ENCODE data around the gene STON2. TPM values are rescaled to one million over a fixed set of nuclear protein-coding genes. Genes with fewer than 3 reads are reported as not detected.

Gene STON2
- total and polyA plus RNA-seq, 2 of the 13 experiments (the other 11 are each of a cell fraction or from before 2014, with no cell fraction given): 2.1 to 11.0 TPM

DNA sequence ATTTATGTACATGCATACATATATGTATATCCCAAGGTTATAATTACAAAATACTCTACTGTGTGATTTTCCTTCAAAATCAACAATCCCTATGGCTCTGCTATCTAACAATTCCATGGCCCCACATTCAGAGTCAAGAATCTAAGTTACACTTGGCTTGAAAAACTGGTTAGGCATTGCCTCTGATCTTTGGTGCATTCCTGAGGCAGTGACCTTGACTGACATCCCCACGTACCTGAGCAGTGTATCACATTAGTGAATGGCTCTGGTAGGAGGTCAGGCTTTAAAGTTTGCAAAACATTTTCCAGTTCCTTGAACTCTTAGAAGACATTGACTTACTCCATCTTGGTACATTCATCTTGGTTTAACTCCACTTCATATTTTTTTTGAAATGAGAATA lies 8.5 kb upstream of the STON2 start (continued):
- TF ChIP-seq, protein P1, sequence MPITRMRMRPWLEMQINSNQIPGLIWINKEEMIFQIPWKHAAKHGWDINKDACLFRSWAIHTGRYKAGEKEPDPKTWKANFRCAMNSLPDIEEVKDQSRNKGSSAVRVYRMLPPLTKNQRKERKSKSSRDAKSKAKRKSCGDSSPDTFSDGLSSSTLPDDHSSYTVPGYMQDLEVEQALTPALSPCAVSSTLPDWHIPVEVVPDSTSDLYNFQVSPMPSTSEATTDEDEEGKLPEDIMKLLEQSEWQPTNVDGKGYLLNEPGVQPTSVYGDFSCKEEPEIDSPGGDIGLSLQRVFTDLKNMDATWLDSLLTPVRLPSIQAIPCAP (CRISPR knock-in tag; IDR thresholded peaks at IDR 0.05; ENCODE audit: low read depth): no peak
- TF ChIP-seq, protein P2, sequence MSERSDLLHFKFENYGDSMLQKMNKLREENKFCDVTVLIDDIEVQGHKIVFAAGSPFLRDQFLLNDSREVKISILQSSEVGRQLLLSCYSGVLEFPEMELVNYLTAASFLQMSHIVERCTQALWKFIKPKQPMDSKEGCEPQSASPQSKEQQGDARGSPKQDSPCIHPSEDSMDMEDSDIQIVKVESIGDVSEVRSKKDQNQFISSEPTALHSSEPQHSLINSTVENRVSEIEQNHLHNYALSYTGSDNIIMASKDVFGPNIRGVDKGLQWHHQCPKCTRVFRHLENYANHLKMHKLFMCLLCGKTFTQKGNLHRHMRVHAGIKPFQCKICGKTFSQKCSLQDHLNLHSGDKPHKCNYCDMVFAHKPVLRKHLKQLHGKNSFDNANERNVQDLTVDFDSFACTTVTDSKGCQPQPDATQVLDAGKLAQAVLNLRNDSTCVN (CRISPR knock-in tag; IDR thresholded peaks at IDR 0.05; ENCODE audit: borderline replicate concordance): no peak
- TF ChIP-seq KAT2B (IDR thresholded peaks at IDR 0.05; ENCODE audit: borderline replicate concordance, low read depth, low read length) (no peak), SKI (IDR thresholded peaks at IDR 0.05; ENCODE audit: partially characterized antibody) (no peak), ZNF562 (CRISPR knock-in tag; IDR thresholded peaks at IDR 0.05; ENCODE audit: borderline replicate concordance) (no peak), RCOR2 (CRISPR knock-in tag; IDR thresholded peaks at IDR 0.05) (no peak), FOXA3 (CRISPR knock-in tag; IDR thresholded peaks at IDR 0.05) (no peak), ZNF441 (CRISPR knock-in tag; IDR thresholded peaks at IDR 0.05; ENCODE audit: borderline replicate concordance) (no peak)
- TF ChIP-seq, protein P3, sequence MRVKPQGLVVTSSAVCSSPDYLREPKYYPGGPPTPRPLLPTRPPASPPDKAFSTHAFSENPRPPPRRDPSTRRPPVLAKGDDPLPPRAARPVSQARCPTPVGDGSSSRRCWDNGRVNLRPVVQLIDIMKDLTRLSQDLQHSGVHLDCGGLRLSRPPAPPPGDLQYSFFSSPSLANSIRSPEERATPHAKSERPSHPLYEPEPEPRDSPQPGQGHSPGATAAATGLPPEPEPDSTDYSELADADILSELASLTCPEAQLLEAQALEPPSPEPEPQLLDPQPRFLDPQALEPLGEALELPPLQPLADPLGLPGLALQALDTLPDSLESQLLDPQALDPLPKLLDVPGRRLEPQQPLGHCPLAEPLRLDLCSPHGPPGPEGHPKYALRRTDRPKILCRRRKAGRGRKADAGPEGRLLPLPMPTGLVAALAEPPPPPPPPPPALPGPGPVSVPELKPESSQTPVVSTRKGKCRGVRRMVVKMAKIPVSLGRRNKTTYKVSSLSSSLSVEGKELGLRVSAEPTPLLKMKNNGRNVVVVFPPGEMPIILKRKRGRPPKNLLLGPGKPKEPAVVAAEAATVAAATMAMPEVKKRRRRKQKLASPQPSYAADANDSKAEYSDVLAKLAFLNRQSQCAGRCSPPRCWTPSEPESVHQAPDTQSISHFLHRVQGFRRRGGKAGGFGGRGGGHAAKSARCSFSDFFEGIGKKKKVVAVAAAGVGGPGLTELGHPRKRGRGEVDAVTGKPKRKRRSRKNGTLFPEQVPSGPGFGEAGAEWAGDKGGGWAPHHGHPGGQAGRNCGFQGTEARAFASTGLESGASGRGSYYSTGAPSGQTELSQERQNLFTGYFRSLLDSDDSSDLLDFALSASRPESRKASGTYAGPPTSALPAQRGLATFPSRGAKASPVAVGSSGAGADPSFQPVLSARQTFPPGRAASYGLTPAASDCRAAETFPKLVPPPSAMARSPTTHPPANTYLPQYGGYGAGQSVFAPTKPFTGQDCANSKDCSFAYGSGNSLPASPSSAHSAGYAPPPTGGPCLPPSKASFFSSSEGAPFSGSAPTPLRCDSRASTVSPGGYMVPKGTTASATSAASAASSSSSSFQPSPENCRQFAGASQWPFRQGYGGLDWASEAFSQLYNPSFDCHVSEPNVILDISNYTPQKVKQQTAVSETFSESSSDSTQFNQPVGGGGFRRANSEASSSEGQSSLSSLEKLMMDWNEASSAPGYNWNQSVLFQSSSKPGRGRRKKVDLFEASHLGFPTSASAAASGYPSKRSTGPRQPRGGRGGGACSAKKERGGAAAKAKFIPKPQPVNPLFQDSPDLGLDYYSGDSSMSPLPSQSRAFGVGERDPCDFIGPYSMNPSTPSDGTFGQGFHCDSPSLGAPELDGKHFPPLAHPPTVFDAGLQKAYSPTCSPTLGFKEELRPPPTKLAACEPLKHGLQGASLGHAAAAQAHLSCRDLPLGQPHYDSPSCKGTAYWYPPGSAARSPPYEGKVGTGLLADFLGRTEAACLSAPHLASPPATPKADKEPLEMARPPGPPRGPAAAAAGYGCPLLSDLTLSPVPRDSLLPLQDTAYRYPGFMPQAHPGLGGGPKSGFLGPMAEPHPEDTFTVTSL (CRISPR knock-in tag; IDR thresholded peaks at IDR 0.05; ENCODE audit: borderline replicate concordance): peak; percentile 57; the same call in 1 of the 2 replicates
- TF ChIP-seq, protein P4, sequence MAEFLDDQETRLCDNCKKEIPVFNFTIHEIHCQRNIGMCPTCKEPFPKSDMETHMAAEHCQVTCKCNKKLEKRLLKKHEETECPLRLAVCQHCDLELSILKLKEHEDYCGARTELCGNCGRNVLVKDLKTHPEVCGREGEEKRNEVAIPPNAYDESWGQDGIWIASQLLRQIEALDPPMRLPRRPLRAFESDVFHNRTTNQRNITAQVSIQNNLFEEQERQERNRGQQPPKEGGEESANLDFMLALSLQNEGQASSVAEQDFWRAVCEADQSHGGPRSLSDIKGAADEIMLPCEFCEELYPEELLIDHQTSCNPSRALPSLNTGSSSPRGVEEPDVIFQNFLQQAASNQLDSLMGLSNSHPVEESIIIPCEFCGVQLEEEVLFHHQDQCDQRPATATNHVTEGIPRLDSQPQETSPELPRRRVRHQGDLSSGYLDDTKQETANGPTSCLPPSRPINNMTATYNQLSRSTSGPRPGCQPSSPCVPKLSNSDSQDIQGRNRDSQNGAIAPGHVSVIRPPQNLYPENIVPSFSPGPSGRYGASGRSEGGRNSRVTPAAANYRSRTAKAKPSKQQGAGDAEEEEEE (CRISPR knock-in tag; IDR thresholded peaks at IDR 0.05; ENCODE audit: borderline replicate concordance): no peak
- TF ChIP-seq, protein P5, sequence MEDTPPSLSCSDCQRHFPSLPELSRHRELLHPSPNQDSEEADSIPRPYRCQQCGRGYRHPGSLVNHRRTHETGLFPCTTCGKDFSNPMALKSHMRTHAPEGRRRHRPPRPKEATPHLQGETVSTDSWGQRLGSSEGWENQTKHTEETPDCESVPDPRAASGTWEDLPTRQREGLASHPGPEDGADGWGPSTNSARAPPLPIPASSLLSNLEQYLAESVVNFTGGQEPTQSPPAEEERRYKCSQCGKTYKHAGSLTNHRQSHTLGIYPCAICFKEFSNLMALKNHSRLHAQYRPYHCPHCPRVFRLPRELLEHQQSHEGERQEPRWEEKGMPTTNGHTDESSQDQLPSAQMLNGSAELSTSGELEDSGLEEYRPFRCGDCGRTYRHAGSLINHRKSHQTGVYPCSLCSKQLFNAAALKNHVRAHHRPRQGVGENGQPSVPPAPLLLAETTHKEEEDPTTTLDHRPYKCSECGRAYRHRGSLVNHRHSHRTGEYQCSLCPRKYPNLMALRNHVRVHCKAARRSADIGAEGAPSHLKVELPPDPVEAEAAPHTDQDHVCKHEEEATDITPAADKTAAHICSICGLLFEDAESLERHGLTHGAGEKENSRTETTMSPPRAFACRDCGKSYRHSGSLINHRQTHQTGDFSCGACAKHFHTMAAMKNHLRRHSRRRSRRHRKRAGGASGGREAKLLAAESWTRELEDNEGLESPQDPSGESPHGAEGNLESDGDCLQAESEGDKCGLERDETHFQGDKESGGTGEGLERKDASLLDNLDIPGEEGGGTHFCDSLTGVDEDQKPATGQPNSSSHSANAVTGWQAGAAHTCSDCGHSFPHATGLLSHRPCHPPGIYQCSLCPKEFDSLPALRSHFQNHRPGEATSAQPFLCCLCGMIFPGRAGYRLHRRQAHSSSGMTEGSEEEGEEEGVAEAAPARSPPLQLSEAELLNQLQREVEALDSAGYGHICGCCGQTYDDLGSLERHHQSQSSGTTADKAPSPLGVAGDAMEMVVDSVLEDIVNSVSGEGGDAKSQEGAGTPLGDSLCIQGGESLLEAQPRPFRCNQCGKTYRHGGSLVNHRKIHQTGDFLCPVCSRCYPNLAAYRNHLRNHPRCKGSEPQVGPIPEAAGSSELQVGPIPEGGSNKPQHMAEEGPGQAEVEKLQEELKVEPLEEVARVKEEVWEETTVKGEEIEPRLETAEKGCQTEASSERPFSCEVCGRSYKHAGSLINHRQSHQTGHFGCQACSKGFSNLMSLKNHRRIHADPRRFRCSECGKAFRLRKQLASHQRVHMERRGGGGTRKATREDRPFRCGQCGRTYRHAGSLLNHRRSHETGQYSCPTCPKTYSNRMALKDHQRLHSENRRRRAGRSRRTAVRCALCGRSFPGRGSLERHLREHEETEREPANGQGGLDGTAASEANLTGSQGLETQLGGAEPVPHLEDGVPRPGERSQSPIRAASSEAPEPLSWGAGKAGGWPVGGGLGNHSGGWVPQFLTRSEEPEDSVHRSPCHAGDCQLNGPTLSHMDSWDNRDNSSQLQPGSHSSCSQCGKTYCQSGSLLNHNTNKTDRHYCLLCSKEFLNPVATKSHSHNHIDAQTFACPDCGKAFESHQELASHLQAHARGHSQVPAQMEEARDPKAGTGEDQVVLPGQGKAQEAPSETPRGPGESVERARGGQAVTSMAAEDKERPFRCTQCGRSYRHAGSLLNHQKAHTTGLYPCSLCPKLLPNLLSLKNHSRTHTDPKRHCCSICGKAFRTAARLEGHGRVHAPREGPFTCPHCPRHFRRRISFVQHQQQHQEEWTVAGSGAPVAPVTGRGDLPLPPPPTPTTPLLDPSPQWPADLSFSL (CRISPR knock-in tag; IDR thresholded peaks at IDR 0.05): no peak
